GM20000 (cell line): ENCODE measurements around the gene DCAF10.
"Not testable (repeated sequence)": the region's sequence is repeated elsewhere in the genome, so short reads cannot be mapped to it uniquely, and the experiment has no call there.

Experiments
- DNase-seq: peaks from one replicate; pipeline ENCODE4 v3.0.0; 2012; ENCODE audit warnings: low spot score
- TF ChIP-seq, protein P1 (sequence below): IDR thresholded peaks from 2 replicates; pipeline ENCODE4 v1.5.1; 2012; ENCODE audit warnings: mild to moderate bottlenecking, control low read depth; ENCODE audit errors: extremely low read depth, missing control alignments

The DCAF10 gene

DNA sequence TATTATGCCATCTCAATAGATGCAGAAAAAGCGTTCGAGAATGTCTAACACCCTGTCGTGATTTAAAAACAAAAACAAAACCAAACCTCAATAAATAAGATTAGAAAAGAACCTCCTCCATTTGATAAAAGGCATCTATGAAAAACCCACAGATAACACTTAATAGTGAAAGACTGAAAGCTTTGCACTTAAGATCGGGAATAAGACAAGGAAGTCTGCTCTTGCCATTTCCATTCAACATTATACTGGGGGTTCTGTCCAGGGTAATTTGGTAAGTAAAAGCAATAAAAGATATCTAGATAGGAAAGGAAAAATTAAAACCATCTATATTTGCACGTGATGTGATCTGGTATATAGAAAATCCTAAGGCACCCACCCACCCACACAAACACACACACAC, 8.5 kb upstream of the DCAF10 start:
- DNase-seq: no peak
- TF ChIP-seq, protein P1, sequence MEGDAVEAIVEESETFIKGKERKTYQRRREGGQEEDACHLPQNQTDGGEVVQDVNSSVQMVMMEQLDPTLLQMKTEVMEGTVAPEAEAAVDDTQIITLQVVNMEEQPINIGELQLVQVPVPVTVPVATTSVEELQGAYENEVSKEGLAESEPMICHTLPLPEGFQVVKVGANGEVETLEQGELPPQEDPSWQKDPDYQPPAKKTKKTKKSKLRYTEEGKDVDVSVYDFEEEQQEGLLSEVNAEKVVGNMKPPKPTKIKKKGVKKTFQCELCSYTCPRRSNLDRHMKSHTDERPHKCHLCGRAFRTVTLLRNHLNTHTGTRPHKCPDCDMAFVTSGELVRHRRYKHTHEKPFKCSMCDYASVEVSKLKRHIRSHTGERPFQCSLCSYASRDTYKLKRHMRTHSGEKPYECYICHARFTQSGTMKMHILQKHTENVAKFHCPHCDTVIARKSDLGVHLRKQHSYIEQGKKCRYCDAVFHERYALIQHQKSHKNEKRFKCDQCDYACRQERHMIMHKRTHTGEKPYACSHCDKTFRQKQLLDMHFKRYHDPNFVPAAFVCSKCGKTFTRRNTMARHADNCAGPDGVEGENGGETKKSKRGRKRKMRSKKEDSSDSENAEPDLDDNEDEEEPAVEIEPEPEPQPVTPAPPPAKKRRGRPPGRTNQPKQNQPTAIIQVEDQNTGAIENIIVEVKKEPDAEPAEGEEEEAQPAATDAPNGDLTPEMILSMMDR: no peak

DNA sequence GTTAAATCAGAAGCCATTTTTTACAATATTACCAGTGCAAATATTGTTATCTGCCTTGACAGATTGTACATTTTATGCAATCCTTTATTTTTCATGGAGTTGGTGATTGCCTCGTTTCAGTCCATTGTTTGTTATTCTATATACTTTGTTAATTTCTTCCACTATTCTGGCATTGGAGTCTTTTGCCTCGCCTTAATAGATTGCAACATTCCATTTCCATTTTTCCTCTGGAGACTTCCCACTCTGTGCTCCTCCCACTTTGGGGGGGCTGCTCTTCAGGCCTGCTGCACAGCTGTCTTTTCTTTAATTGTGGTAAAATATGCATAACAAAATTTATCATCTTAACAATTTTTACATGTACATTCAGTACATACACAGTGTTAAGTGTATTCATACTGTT, 4.4 kb upstream of the DCAF10 start:
- TF ChIP-seq, protein P1: no peak
- DNase-seq: no peak

DNA sequence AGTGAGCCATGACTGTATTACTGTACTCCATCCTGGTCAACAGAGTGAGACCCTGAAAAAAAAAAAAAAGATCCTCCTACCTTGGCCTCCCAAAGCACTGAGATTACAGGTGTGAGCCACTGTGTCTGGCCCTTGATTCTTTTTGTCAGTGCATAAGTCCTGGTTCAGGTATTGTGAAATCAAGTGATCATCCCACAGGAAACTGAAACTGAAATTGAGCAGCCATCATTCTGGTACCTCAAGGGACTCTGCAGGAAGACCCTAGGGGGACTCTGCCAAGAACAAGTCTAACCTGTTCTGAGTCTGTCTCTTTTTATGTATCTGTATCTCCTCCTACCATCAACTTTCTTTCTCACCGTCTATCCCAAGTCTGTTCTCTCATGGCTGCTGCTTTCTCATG, 1.9 kb upstream of the DCAF10 start:
- no peak for DNase-seq

DNA sequence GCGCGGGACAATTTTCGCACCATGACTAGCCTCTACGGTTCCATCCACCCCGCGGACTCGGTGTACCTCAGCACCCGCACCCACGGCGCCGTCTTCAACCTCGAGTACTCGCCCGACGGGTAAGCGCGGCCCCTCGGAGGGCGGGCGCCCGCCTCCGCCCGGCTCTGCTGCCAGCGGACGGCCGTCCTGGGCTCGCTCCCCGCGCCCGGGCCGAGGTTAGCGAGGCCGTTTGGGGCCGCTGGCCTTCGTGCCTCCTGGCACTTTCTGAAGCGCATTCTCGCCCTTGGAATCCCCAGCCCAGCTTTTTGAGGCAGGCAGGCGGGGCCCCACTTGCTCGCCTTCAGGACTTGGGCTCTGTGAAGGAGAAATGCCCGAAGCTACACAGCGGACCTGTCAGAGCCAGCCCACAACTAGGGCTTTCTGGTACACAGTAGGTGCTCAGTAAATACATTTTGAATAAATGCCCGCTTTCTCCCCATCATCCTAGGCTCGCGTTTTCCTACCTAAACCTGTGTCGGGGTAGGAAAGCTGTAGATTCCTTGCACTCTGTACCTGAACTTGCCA, 772 bp downstream of the DCAF10 start:
- DNase-seq: no peak
- TF ChIP-seq, protein P1: no peak

More for the DNA sequence above, 1.9 kb upstream of the DCAF10 start:
- TF ChIP-seq, protein P1: no peak

DNA sequence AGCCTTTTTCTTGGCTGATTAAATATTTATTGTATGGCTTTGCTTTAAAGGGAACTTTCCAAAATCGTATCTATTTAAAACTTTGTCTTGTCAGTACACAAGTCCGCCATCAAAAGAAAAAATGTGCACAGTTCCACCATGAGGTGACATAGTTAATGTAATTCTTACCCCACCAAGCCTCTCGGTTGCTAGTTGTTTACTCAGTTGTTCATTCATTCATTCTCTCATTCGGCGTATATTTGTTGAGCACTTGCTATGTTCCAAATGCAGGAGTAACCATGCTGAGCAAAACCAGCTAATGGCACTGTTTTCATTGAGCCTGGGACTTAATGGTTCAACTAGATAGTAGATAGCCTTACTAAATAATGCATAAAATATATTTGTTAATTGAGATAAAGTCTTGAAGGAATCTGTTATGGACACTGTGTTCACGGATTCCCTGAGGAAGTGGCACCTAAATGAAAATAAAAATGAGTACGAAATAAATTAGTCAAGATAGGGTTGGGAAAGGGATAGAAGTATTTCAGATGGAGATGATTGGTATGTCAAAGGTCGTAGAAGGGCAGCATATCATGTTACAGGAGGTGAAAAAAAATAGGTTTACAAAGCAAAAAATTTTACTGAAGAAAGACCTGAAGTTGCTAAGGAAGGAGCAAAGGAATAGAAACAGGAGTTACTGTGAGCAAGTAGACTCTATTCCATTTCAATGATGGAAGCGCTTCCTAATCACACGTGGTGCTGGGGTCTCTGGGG, 1.5 kb downstream of the DCAF10 start:
- TF ChIP-seq, protein P1: no peak
- DNase-seq: no peak

DNA sequence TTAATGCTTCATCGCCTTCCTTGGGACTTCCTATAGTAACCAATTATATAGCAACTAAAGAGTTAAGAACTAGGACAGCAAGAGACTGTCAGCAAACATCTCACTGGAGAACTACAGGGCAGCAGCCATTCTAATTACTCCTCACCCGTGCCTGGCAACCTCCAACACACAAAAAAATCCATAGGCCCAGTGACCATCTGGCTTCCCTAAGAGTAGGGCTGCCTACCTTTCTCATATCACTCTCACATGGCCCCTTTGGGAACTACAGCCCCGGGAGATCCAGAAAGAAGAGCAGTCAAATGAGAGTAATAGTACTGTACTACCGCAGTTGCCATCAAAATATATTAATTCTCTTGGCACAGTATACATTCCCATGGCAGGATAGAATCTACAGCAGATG, 5.7 kb downstream of the DCAF10 start:
- TF ChIP-seq, protein P1: no peak
- DNase-seq: no peak

DNA sequence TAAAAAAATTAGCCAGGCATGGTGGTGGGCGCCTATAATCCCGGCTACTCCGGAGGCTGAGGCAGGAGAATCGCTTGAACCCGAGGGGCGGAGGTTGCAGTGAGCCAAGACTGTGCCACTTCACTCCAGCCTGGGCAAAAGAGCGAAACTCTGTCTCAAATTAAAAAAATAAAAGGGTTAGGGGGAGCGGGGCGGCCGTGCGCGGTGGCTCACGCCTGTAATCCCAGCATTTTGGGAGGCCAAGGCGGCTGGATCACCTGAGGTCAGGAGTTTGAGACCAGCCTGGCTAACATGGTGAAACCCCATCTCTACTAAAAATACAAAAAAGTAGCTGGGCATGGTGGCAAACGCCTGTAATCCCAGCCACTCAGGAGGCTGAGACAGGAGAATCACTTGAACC, 9.1 kb downstream of the DCAF10 start:
- not testable (repeated sequence) for DNase-seq
